HG03571 (cell line): ENCODE measurements around the gene KCNK4.

Experiments used
- ATAC-seq: cut with Tn5 transposase; IDR thresholded peaks from one replicate; pipeline ENCODE4 v1.9.1; 2021; ENCODE audit not compliant: unreplicated experiment

Gene KCNK4

GRCh38 chr11:64291262-64291751, at the start of gene KCNK4:
Gene KCNK4 (plus strand): TSS chr11:64291302. CDS start chr11:64293019, 1,717 bp downstream.
- no peak for ATAC-seq

DNA sequence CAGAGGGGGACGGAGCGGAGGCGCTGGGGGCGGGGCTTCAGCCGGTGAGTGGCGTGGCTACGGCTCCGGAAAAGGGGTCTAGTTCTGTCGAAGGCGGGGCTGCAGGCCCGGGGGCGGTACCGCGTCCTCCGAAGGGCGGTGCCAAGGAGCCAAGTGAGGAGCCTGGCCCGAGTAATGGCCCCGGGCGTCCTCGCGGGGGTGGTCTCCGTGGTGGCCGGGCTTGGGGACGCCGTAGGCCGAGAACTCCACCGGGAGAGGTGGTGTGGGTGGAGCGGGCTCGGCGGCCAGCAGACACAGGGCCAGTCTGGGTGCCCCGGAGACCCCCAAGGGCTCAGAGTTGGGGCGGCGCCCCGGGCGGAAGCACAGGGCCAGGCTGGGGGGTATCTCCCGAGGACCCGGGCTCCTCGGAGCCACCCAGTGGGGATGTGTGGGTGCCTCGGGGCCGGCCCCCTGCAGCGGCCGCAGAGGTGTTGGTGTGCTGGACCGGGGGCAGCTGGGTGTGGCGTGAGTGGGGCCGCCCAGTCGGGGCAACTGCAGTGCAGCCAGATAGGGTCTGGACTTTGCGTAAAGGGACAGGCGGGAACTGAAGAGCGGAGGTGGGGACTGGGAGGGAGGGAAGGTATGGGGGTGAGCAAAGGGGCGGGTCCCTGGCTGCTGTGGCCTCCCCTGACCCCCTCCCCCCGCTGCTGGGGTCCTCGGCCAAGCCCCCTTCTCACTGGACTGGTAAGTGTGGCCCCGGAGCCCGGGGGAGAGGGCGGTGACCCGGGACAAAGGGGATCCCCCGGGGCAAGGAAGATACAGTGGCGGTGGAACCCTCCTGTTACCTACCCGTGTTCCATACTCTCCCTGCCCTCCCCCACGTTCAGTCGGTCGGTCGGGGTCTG, 49.4 kb upstream of the KCNK4 start:
- peak; percentile 44 for ATAC-seq

DNA sequence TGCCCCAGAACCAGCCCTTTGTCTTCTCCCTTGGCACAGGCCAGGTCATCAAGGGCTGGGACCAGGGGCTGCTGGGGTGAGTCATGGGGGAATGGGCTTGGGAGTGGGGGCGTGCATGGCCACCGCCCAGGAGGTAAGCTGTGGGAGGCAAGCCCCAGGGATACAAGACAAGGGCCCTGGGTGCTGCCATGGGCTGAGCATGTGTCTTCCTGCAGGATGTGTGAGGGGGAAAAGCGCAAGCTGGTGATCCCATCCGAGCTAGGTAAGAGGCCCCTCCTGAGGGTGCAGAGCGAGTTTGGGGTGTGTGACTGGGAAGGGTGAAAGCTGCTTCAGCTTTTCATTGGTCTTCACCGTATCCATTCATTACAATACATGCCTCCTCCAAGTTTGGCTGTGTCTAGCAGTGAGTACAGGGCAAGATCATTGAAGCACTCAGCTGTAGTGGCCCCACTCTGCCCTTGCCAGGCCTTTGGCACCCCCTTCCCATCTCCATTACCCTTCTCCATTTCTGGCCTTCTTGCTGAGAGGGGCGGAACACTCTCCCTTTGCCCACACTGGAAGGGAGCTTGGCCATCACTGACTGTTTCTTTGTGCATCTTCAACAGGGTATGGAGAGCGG, 47.8 kb upstream of the KCNK4 start:
- ATAC-seq = no peak

DNA sequence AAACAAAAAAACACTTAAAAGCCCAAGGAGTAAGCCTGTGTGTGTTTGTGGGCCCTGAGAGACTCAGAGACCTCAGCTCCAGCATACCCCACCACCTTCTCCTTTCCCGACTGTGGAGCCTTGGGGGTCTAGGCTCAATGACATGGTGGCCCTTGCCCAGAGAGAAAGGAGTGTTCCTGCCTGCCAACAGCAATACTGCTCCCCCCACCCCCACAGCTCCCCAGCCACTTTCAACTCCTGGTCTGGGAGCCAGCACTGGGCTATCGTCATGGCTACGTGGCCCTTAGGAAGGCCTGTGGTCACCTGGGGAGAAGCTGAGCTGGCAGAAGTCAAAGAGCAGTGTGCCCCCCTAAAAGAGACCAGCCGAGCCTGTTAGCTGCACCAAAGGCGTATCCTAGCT, 47.0 kb upstream of the KCNK4 start:
- no peak for ATAC-seq

DNA sequence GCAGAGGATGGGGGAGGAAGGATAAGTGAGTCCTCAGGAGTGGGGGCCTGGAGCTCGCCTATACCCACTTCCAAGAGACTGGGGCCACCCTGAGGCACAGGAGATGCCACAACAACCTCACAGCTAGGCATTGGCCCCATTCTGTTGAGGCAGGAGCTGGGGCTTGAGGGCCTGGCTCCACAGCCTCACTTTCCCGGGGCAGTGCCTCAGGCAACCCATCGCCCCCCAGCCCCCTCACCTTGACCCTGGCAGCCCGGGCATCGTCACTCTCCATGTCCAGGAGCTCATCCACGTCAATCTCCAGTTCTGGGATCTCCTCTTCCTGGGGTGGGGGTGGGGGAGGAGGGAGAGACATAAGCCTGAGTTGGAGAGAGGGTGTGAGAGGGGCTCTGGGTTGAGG, 46.1 kb upstream of the KCNK4 start:
- ATAC-seq = no peak

GRCh38 chr11:64245401-64245796, 45.7 kb upstream of the KCNK4 start:
- no peak for ATAC-seq

- no peak for ATAC-seq
Observed at GRCh38 chr11:64245797-64246620, 45.1 kb upstream of the KCNK4 start.

GRCh38 chr11:64246621-64246870, 44.6 kb upstream of the KCNK4 start:
- ATAC-seq = peak; percentile 5

DNA sequence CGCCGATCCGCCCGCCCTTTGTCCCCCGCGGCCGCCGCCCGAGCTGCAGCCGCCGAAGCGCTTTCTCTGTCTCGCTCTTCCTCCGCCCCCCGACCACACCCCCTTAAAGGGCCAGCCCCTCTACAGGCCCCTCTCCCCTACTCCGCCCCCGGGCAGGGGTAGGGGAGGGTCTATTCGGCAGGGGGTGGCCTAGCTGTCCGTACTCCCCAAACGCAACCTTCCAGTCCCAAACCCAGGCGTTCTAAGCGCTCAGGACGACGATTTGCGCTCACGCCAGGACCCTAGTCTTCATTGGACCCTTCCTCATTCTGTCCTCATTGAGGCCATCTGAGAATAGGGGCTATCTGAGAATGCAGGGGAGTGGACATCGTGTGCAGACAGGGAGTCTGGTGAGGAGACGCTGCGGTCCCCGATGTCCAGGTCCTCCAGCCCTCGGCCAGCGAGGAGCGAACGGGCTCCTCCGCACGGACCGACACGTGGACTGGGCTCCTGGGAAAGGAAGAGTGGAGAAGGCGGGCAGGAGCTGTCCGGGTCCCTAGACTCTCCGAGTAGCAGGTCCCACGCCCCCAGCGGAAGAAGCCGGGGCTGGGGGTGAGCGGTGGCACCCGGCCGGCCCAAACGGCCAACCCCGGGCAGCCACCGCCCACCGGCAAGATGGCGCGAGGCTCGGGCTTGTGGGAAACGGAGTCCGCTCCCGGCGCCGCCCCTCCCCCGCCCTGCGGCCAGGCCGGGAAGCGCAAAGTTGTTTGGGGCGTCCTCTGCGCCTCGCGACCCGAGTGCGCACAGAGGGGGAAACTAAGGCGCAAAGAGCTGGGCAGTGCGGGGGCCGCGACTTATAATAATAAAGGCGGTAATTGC, 44.0 kb upstream of the KCNK4 start, which contains the start of gene PPP1R14B:
TSS of gene PPP1R14B (minus strand) at position 73 of the 858 bp plus-strand sequence. CDS start 270 bp downstream, outside the sequence.
- peak; percentile 34 for ATAC-seq

DNA sequence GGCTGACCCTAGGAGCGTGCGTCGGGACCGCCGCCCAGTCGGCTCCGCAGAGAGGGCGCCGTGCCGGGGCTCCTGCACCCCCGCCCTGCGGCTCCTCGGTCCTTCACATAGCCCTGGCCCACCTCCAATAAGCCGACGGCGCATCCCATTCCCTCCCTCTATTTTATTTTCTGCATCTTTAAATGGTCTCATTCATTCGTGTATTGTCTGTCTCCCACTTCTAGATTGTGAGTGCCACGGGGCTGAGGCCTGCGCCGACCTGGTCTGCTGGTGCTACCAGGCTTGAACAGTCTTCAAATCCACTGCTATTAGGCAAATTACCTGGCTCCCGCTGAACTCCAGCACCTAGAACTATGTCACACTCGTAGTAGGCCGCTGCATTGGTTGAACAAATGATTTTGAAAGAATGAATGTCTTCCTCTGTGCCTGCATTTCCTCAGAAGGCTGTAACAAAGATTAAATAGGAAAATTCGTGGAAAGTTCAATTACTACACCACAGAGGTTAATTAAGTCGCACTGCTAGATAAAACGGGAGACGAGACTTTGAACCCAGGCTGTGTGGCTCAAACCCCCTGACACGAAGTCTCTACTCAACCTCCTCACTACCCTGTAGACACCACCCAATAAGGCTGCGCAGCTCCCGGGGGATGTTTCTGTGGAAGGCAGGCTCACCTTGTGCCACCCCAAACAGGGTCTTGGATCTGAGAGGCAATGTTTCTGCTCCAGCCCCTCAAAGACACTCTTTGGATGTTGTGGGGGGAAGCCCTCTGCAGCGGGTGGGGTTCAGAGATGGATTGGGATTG, 43.2 kb upstream of the KCNK4 start:
- no peak for ATAC-seq

DNA sequence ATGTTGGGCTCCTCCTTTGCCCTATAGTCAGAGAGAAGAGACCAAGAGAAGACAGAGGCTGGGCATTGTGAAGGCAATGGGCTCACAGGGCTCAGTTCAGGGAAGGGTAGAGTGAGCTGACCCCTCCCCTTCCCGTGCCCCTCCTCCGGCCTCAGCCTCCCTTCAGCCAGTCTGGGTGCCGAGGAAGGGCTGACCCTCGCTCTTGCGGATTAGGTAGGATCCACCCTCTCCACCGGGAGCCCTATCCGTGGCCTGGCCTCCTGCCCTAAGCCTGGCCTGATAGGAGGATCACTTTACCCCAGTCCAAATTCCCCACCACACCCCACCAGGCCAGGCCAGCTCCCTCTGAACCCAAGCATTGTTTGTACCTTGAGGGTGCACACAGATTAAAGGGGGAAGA, 42.5 kb upstream of the KCNK4 start:
- ATAC-seq = no peak

GRCh38 chr11:64249038-64249437, 42.1 kb upstream of the KCNK4 start:
- ATAC-seq = no peak

- ATAC-seq = no peak
Observed at GRCh38 chr11:64249563-64250414, 41.3 kb upstream of the KCNK4 start.

- no peak for ATAC-seq
Observed at GRCh38 chr11:64250415-64251015, 40.6 kb upstream of the KCNK4 start.

- no peak for ATAC-seq
Observed at GRCh38 chr11:64251016-64251752, 39.9 kb upstream of the KCNK4 start, which contains the start of gene PLCB3. Gene PLCB3 (plus strand): TSS chr11:64251530. CDS start chr11:64251650, 120 bp downstream.

- ATAC-seq = no peak
Observed at GRCh38 chr11:64251753-64252002, 39.4 kb upstream of the KCNK4 start.

DNA sequence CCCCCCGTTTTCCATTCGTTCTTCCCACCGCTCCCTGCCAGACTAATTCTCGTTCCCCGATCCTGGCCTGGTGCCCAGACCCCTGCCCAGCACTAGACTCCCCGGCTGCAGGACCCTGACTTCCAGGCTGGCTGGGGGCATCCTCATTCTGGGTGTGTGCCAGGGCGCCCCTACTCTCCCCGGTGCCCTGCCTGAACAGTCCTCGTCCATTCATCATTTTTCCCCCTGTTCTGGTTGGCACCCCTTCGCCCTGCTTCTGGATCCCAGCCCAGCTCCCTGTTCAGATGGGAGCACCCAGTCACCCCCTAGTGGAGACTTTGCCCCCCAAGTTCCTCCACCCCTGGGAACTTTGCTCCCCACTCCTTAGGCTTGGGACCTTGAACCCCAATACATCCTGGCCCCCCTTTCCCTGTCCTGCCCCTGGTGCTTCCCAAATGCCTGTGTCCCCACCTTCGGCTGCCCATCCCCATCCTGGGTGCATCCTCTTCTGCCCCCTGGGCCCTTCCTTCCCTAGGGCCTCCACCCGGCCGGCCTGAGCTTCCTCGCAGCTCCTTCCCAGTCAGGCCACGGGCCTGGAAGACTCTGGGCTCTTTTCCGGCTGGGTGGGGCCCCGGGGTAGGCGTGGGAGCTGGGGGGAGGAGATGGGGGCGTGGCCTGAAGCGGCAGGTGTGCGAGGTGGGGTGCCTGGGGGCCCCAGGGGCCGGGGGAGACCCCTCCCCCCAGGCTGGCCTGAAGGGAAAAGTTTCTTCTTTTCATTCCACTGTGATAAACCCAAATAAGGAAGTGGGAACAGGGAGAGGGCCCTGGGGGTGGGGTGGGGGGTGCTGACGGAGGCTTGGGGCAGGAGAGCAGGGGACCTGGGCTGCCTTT, 38.9 kb upstream of the KCNK4 start:
- ATAC-seq = no peak
